H1 (cell line): ENCODE results near the gene TECTB. TPM values are rescaled to one million over a fixed set of nuclear protein-coding genes. Genes with fewer than 3 reads are reported as not detected.

ENCODE experiments used
- CTCF ChIA-PET: fragments of 300-600 bp; sonication (Branson Sonifier 250); formaldehyde crosslinking; loops from one replicate; lab custom pipeline; 2021; ENCODE audit not compliant: partially characterized antibody; lab: Charles Lee
- POLR2A ChIA-PET: fragments of 300-600 bp; sonication (Branson Sonifier 250); formaldehyde crosslinking; loops from one replicate; lab custom pipeline; 2021; ENCODE audit warnings: inconsistent platforms; ENCODE audit not compliant: partially characterized antibody; lab: Charles Lee
- DNase-seq, 2 experiments: peaks; one replicate each; pipeline versions ENCODE4 v3.0.0 to v3.0.0-alpha.2; 2010 to 2022; ENCODE audit warnings: low spot score in 2 of 2, low read depth in 1 of 2, mixed read lengths in 1 of 2
- FAIRE-seq: peaks from 2 replicates; lab custom pipeline; 2011; peaks lifted over from hg19 to GRCh38; lab: Jason Lieb, UNC
- H2AFZ ChIP-seq: 2 replicates; pipeline ENCODE4 v1.8.1; 2012; ENCODE audit warnings: low read length, inconsistent platforms
- H2AK5ac ChIP-seq: 2 replicates; pipeline ENCODE4 v1.6.1; 2013; ENCODE audit warnings: low read depth, low read length
- H2BK120ac ChIP-seq: replicated peaks from 2 replicates; pipeline ENCODE3; 2013; ENCODE audit warnings: low read depth, low read length, inconsistent platforms
- H2BK12ac ChIP-seq: 2 replicates; pipeline ENCODE4 v1.6.1; 2013; ENCODE audit warnings: low read depth, low read length
- H2BK15ac ChIP-seq: 2 replicates; pipeline ENCODE4 v1.6.1; 2013; ENCODE audit warnings: low read length
- H2BK20ac ChIP-seq: 2 replicates; pipeline ENCODE4 v1.6.1; 2013; ENCODE audit warnings: low read length
- H2BK5ac ChIP-seq: 2 replicates; pipeline ENCODE4 v1.6.1; 2013; ENCODE audit warnings: low read depth, low read length
- H3K14ac ChIP-seq: 2 replicates; pipeline ENCODE4 v1.6.1; 2013; ENCODE audit warnings: inconsistent platforms; ENCODE audit not compliant: insufficient read length
- H3K18ac ChIP-seq: 2 replicates; pipeline ENCODE4 v1.6.1; 2013; ENCODE audit warnings: low read length; ENCODE audit errors: extremely low read depth
- H3K23ac ChIP-seq: 2 replicates; pipeline ENCODE4 v1.6.1; 2013; ENCODE audit warnings: inconsistent platforms; ENCODE audit not compliant: insufficient read length
- H3K23me2 ChIP-seq: 2 replicates; pipeline ENCODE4 v1.6.1; 2013; ENCODE audit warnings: low read depth, low read length
- H3K27ac ChIP-seq: 2 replicates; pipeline ENCODE4 v1.6.1; 2011; ENCODE audit warnings: low read depth, low read length, inconsistent platforms
- H3K27me3 ChIP-seq, 4 experiments: replicated peaks in 1 of 4; 1 replicate in 1 of 4; 2 replicates in 3 of 4; pipeline versions ENCODE4 v1.6.1 to v1.8.1; 2011 to 2013; ENCODE audit warnings: low read length in 3 of 4, mild to moderate bottlenecking in 3 of 4, inconsistent platforms in 2 of 4, mixed read lengths in 2 of 4, moderate library complexity in 1 of 4; ENCODE audit not compliant: control insufficient read depth in 3 of 4, insufficient read depth in 3 of 4; ENCODE audit errors: extremely low read depth in 1 of 4
- H3K36me3 ChIP-seq, 4 experiments: 2 replicates each; pipeline versions ENCODE4 v1.6.1 to v1.8.1; 2011 to 2013; ENCODE audit warnings: mild to moderate bottlenecking in 4 of 4, low read length in 3 of 4, moderate library complexity in 2 of 4, control low read depth in 1 of 4, inconsistent platforms in 1 of 4; ENCODE audit not compliant: insufficient read depth in 4 of 4, control insufficient read depth in 2 of 4
- H3K4ac ChIP-seq: replicated peaks from 2 replicates; pipeline ENCODE3; 2013; ENCODE audit warnings: low read length, low read depth, mixed read lengths, inconsistent platforms; ENCODE audit not compliant: insufficient read length
- H3K4me1 ChIP-seq, 4 experiments: replicated peaks in 1 of 4; 1 replicate in 1 of 4; 2 replicates in 3 of 4; pipeline versions ENCODE4 v1.6.1 to v1.8.1; 2011 to 2013; ENCODE audit warnings: low read length in 3 of 4, inconsistent platforms in 2 of 4, mixed read lengths in 1 of 4; ENCODE audit not compliant: insufficient read depth in 4 of 4, control insufficient read depth in 3 of 4
- H3K4me2 ChIP-seq, 2 experiments: 2 replicates each; pipeline versions ENCODE4 v1.6.1 to v1.8.1; 2011 to 2013; ENCODE audit warnings: low read depth in 2 of 2, low read length in 2 of 2, control low read depth in 1 of 2, inconsistent platforms in 1 of 2, mild to moderate bottlenecking in 1 of 2; ENCODE audit not compliant: insufficient read depth in 1 of 2
- H3K4me3 ChIP-seq, 4 experiments: fragments of 200-600, 300-600 bp in 1 of 4; sonication (generic), shearing (Covaris generic), sonication (Bioruptor Twin) in 1 of 4; 2 replicates each; pipeline versions ENCODE4 v1.5.1 to v1.8.1; 2011 to 2016; ENCODE audit warnings: low read length in 4 of 4, low read depth in 3 of 4, control low read depth in 2 of 4, inconsistent platforms in 2 of 4, mild to moderate bottlenecking in 2 of 4, mixed read lengths in 1 of 4, moderate library complexity in 1 of 4; ENCODE audit not compliant: insufficient read depth in 2 of 4; ENCODE audit errors: extremely low read depth in 1 of 4
- H3K56ac ChIP-seq: replicated peaks from 2 replicates; pipeline ENCODE3; 2013; ENCODE audit warnings: low read depth, mild to moderate bottlenecking, mixed read lengths, low read length, inconsistent platforms; ENCODE audit not compliant: insufficient read length
- H3K79me1 ChIP-seq: 2 replicates; pipeline ENCODE4 v1.6.1; 2013; ENCODE audit warnings: low read depth, low read length, control low read depth
- H3K79me2 ChIP-seq, 2 experiments: 2 replicates each; pipeline versions ENCODE4 v1.6.1 to v1.8.1; 2012 to 2013; ENCODE audit warnings: low read length in 2 of 2, mild to moderate bottlenecking in 2 of 2, inconsistent platforms in 1 of 2; ENCODE audit not compliant: insufficient read depth in 2 of 2, control insufficient read depth in 1 of 2
- H3K9ac ChIP-seq, 4 experiments: replicated peaks in 1 of 4; 1 replicate in 1 of 4; 2 replicates in 3 of 4; pipeline versions ENCODE4 v1.6.1 to v1.8.1; 2011 to 2013; ENCODE audit warnings: low read depth in 3 of 4, low read length in 3 of 4, control low read depth in 2 of 4, mild to moderate bottlenecking in 2 of 4, moderate library complexity in 2 of 4, inconsistent platforms in 1 of 4; ENCODE audit errors: extremely low read depth in 1 of 4
- H3K9me3 ChIP-seq, 2 experiments: 2 replicates each; pipeline versions ENCODE4 v1.6.1 to v1.8.1; 2012 to 2013; ENCODE audit warnings: mild to moderate bottlenecking in 2 of 2, moderate library complexity in 2 of 2, control low read depth in 1 of 2, inconsistent platforms in 1 of 2, low read depth in 1 of 2, low read length in 1 of 2, mixed read lengths in 1 of 2; ENCODE audit not compliant: insufficient read depth in 2 of 2
- H4K20me1 ChIP-seq, 2 experiments: replicated peaks in 1 of 2; 2 replicates each; pipeline versions ENCODE3 to v1.8.1; 2011 to 2013; ENCODE audit warnings: inconsistent platforms in 2 of 2, low read length in 2 of 2, mild to moderate bottlenecking in 1 of 2; ENCODE audit not compliant: insufficient read depth in 2 of 2, control insufficient read depth in 1 of 2
- H4K5ac ChIP-seq: 2 replicates; pipeline ENCODE4 v1.6.1; 2013; ENCODE audit warnings: low read length, low read depth, mixed read lengths, inconsistent platforms; ENCODE audit not compliant: insufficient read length
- H4K8ac ChIP-seq: 2 replicates; pipeline ENCODE4 v1.8.0; 2013; ENCODE audit warnings: mild to moderate bottlenecking, moderate library complexity, low read length, inconsistent platforms; ENCODE audit not compliant: insufficient read depth; ENCODE audit errors: extremely low read depth
- H4K91ac ChIP-seq: replicated peaks from 2 replicates; pipeline ENCODE3; 2013; ENCODE audit warnings: low read length, mixed read lengths, inconsistent platforms; ENCODE audit not compliant: insufficient read length
- ASH2L ChIP-seq: fragments of 200-600, 300-600 bp; sonication (generic); IDR thresholded peaks from one replicate; pipeline ENCODE4 v1.7.1; 2017; ENCODE audit warnings: low read length
- CEBPB ChIP-seq: IDR thresholded peaks from 2 replicates; pipeline ENCODE4 v1.6.1; 2012; ENCODE audit warnings: low read depth, low read length
- CREB1 ChIP-seq: IDR thresholded peaks from 2 replicates; pipeline ENCODE4 v1.6.1; 2012; ENCODE audit warnings: inconsistent platforms
- CTBP2 ChIP-seq: IDR thresholded peaks from 2 replicates; pipeline ENCODE4 v1.7.0; 2011; ENCODE audit warnings: borderline replicate concordance, mild to moderate bottlenecking, moderate library complexity, mixed read lengths, low read length; ENCODE audit not compliant: insufficient read depth, insufficient read length
- EZH2 ChIP-seq: fragments of 200-600 bp; sonication (generic); IDR thresholded peaks from 2 replicates; pipeline ENCODE4 v1.7.1; 2012; ENCODE audit warnings: low read depth, mild to moderate bottlenecking, moderate library complexity, low read length, inconsistent platforms; ENCODE audit not compliant: severe bottlenecking
- RAD21 ChIP-seq, 2 experiments: IDR thresholded peaks in 1 of 2; conservative IDR thresholded peaks in 1 of 2; 2 replicates each; pipeline ENCODE4 v1.6.1; 2011; ENCODE audit warnings: low read depth in 2 of 2, low read length in 2 of 2, improper control_type of control experiment in 1 of 2, inconsistent platforms in 1 of 2, mild to moderate bottlenecking in 1 of 2, moderate library complexity in 1 of 2
- TCF12 ChIP-seq: IDR thresholded peaks from 2 replicates; pipeline ENCODE4 v1.6.1; 2011; ENCODE audit warnings: low read depth, mild to moderate bottlenecking, low read length
- ZNF274 ChIP-seq: IDR thresholded peaks from 2 replicates; pipeline ENCODE4 v1.7.0; 2012; ENCODE audit warnings: low read length, borderline replicate concordance; ENCODE audit errors: extremely low read depth
- WGBS, 2 experiments: shearing (Covaris generic) in 1 of 2; methylation state at CpG; one replicate each; pipeline versions ENCODE4 v1.1.6 to v1.1.7; 2013 to 2015; ENCODE audit warnings: low lambda C conversion rate in 2 of 2, mixed read lengths in 2 of 2, inconsistent platforms in 1 of 2, low coverage in 1 of 2, missing lambda C conversion rate in 1 of 2; ENCODE audit not compliant: insufficient replicate concordance in 2 of 2, insufficient coverage in 1 of 2, insufficient read length in 1 of 2; ENCODE audit errors: extremely low coverage in 1 of 2, missing lambda C conversion rate in 1 of 2; 5-methylcytosine and 5-hydroxymethylcytosine counted together
- polyA plus RNA-seq, 7 experiments: library from polyadenylated mRNA; depleted of rRNA in 3 of 7; stranded (reverse) in 5 of 7; unstranded in 2 of 7; fragments of >200 nt in 5 of 7; fragments of 200-250 nt in 2 of 7; gene quantifications; 1 replicate in 5 of 7; 2 replicates in 1 of 7; 4 replicates in 1 of 7; pipeline versions ENCODE4 v1.2.1 to v1.2.3, GENCODE V29; 2011 to 2013; ENCODE audit warnings: missing spikeins in 2 of 7, mixed read lengths in 2 of 7
- total RNA-seq: library from RNA; stranded (reverse); fragmentation: NEBNext Ultra II Directional; extraction: Animal tissue kit (Norgen Biotek cat#: 25700); gene quantifications from 2 replicates; pipeline ENCODE4 v1.2.1, GENCODE V29; 2021
- TF ChIP-seq, protein P1 (sequence below), 3 experiments: IDR thresholded peaks; 1 replicate in 2 of 3; 2 replicates in 1 of 3; pipeline versions ENCODE4 v1.5.1 to v1.6.1; 2011; ENCODE audit warnings: low read length in 3 of 3, mild to moderate bottlenecking in 3 of 3, inconsistent platforms in 2 of 3, low read depth in 1 of 3, moderate library complexity in 1 of 3; ENCODE audit not compliant: insufficient read depth in 1 of 3; ENCODE audit errors: control extremely low read depth in 1 of 3

The TECTB gene
- total and polyA plus RNA-seq, 2 of the 8 experiments (the other 6 are each of a cell fraction or from before 2014, with no cell fraction given): not detected

DNA sequence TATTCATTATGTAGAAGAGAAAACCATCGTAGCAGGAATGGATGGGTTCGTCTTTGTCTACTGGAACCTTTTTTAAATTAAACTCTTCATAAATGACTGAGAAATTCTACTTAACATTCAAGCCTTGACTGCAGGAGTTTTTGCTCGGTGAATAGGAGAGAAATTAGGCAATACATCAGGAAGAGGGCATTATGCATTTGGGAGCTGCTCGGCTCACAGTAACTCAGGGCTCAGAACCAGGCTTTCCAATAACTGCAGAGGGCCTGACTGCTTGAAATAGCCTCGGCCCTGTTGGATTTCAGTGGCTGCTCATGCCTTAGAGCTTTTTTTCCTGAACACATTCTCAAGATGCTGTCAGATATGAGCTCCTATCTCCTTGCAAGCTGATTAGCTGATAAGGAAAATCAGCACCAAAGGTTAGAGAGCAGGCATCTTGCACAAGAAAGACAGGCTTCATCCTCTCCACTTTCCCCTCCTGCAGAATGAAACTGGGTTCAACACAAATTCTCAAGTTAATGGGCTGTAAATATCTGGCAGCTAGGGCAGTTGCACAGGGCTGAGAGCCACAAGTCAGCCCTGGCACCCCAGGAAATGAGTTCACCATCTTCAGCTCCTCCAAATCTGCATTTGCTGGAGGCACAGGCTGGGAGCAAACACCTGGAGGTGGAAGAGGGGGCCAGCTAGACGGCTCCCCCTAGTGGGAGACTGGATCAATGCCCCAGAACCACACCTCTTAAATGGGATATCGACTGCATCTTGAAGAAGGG lies 24.3 kb downstream of the TECTB start:
- Histone ChIP-seq H3K56ac (no peak overlapping the region), H3K14ac (no peak overlapping the region), H3K27ac (no peak overlapping the region), H3K79me1 (no peaks in the 10 kb centered on the region), H3K4me1 (peaks cover 0 to 3% (median under 1%) of the 10 kb centered on the region in 4 experiments; a peak in 2 of 7 replicates), H3K4me2 (no peak overlapping the region), H4K91ac (no peak overlapping the region), H3K4me3 (no peak overlapping the region), H2BK20ac (no peak overlapping the region), H2BK5ac (no peak overlapping the region), H2BK12ac (no peak overlapping the region), H4K20me1 (no peaks in the 10 kb centered on the region), H3K4ac (no peak overlapping the region), H3K23ac (no peak overlapping the region), H3K23me2 (peaks cover 2% of the 10 kb centered on the region; the same call in 1 of the 2 replicates), H2AFZ (peak overlapping the region; percentile 87), H4K5ac (no peak overlapping the region), H3K9ac (no peak overlapping the region), H2BK15ac (no peak overlapping the region), H2AK5ac (no peak overlapping the region), H3K9me3 (no peaks in the 10 kb centered on the region), H4K8ac (0 out of 2 replicates have a peak overlapping the region, but pooled peaks have one; percentile 4), H3K18ac (no peak overlapping the region), H2BK120ac (no peak overlapping the region), H3K27me3 (no peaks in the 10 kb centered on the region), H3K36me3 (no peaks in the 10 kb centered on the region), H3K79me2 (no peaks in the 10 kb centered on the region)
- peak; percentile 88 for FAIRE-seq
- CTCF ChIA-PET: interaction anchor here (0.5 to 4.4 kb wide), 56 partner anchors 9 to 1078 kb away, joined by 3 to 55 read pairs (median 4); partner anchors contain the start of genes GPAM and TECTB
- POLR2A ChIA-PET: no interaction called here
- peak; percentile 59 to 79 for DNase-seq
- WGBS, 2 experiments: 49% methylated on average over 7 of the region's 7 CpGs; no CpG with 5 or more reads in 1 of the 2 experiments
- TF ChIP-seq ZNF274 (no peak), RAD21 (IDR thresholded peaks at IDR 0.05 in 1 of 2, conservative IDR thresholded peaks at IDR 0.05 in 1 of 2; ENCODE audit: low read depth in 2 of 2, low read length in 2 of 2) (peak; percentile 91 to 93), TCF12 (peak; percentile 91), CEBPB (no peak), CTBP2 (no peak), EZH2 (no peak), CREB1 (0 out of 2 replicates have a peak, but pooled peaks have one; percentile 17), ASH2L (no peak)
- TF ChIP-seq, protein P1, sequence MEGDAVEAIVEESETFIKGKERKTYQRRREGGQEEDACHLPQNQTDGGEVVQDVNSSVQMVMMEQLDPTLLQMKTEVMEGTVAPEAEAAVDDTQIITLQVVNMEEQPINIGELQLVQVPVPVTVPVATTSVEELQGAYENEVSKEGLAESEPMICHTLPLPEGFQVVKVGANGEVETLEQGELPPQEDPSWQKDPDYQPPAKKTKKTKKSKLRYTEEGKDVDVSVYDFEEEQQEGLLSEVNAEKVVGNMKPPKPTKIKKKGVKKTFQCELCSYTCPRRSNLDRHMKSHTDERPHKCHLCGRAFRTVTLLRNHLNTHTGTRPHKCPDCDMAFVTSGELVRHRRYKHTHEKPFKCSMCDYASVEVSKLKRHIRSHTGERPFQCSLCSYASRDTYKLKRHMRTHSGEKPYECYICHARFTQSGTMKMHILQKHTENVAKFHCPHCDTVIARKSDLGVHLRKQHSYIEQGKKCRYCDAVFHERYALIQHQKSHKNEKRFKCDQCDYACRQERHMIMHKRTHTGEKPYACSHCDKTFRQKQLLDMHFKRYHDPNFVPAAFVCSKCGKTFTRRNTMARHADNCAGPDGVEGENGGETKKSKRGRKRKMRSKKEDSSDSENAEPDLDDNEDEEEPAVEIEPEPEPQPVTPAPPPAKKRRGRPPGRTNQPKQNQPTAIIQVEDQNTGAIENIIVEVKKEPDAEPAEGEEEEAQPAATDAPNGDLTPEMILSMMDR (IDR thresholded peaks at IDR 0.05; ENCODE audit: control extremely low read depth in 1 of 3, insufficient read depth in 1 of 3, low read depth in 1 of 3, low read length in 3 of 3): peak; percentile 81 to 95 (median 85)
